HG03135 (cell line): ENCODE data around the gene NLRP1.

Experiments used
- ATAC-seq: cut with Tn5 transposase; IDR thresholded peaks from one replicate; pipeline ENCODE4 v1.9.1; 2021; ENCODE audit warnings: mild to moderate bottlenecking, moderate library complexity; ENCODE audit not compliant: unreplicated experiment

The NLRP1 gene

DNA sequence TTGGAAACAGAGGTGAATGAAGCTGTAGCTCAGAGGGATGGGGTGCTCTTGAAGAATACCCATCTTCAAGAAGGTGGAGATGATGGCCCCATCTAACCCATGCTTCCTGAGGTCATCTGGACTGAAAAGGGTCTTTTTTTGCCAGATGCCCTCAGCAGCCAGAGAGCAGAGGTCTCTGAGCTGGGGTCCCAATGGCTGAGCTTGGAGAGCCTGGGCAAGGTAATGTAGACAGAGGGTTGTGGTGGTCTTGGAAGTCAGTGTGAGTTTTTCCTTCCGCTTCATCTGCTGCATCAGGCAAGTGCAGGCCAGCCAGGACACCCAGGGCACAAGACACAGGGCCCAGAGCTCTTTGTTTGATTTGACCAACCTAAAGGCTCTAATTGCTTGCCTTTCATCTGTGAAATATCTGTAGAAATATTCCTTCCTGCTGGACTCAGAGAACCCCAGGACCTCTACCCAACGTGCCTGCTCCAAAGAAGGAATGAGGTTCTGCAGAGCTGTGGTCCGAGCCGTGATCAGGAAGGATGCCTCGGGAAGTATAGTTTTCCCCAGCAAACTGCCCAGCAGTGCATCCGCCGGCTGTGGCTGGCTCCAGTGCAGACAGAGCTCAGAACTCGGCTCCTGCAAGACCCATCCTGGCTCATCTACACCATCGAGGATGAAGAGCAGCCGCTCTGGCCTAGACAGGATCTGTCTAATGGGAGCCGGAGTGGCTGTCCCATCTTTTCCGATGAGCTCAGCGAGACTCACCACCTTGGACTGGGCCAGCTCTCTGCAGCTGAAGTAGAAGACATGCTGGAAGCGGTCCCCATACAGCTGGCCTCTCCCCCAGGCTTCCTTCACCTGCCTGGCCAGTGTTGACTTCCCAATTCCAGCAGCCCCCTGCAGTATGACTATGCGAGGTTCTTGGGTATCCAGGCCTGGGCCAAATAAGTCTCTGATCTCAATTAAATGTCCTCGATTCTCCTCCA is 25.2 kb downstream of the NLRP1 start:
- ATAC-seq: no peak

DNA sequence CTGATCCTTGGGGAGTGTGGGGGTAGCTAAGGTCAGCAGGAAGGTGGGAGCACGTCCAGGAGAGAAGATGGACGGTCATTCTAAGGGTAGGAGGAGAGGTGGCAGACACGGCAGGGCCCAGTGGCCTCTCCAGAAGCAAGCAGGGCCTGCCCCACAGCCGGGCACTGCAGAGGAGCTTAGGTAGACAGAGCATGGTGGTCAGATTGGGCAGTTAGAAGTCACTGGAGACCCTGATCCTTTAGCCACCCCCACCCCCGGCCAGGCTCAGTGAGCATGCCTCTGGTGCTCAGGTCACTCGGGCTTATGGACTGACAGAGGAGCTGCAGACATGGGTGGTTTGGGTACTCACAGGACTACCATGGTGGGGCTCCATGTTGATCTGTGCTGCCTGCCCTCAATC is 26.3 kb downstream of the NLRP1 start:
- ATAC-seq: no peak

GRCh38 chr17:5557485-5557884 is 26.8 kb downstream of the NLRP1 start:
- ATAC-seq: no peak

DNA sequence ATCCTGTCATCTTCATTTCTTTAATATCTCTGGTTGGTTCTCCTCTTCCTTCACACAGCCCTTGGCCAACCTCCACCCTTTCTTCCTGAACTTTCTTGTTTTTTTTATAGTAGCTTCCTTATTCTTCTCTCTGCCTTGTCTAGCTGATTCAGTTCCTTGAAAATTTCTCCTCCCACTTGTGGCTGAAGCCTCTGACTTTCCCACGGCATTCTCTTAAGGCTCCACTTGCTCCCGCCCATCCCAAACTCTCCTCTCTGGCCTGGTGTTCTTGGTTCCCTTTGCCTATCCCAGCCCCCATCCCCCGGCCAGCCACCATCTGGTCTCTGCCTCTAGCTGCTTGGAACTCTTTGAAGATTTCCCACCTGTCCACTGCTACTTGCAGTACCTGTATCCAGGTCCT is 29.1 kb downstream of the NLRP1 start:
- no peak for ATAC-seq

GRCh38 chr17:5553479-5553878 is 30.8 kb downstream of the NLRP1 start:
- no peak for ATAC-seq

GRCh38 chr17:5552841-5553240 is 31.5 kb downstream of the NLRP1 start:
- no peak for ATAC-seq

DNA sequence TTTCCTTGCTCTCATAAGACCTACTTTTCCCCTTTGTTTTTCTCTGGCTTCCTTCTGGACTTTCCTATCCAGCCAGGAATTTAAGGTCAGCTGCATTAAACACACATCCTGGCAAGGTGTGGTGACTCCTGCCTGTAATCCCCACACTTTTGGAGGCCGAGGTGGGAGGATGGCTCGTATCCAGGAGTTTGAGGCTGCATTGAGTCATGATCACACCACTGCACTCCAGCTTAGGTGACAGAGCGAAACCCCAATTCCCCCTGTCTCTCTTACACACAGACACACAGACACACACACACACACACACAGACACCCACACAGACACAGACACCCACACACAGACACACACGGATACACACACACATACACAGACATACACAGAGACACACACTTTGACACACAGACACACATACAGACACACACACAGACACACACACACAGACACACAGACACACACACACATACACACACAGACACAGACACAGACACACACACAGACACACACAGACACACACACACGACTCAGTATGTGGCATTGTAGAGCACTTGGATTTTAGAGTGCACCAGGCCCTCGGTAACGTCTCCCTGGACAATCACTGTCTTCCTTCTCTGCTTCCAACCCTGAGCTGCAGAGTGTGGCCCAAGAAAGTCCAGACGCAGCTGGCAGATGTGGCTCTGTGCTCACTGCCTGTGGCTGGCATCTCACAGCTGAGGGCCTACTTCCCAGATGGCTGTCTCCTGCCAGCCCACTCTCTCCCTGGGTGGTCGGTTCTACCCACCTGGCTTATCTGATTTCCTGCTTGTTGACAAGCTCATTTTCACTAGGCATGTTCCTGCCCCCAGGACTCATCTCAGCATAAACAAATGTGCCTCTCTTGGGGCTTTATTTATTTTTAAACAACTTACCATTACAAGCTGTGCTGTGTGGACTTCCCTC is 39.0 kb downstream of the NLRP1 start:
- ATAC-seq: no peak

GRCh38 chr17:5544115-5544514 is 40.2 kb downstream of the NLRP1 start:
- ATAC-seq: no peak

DNA sequence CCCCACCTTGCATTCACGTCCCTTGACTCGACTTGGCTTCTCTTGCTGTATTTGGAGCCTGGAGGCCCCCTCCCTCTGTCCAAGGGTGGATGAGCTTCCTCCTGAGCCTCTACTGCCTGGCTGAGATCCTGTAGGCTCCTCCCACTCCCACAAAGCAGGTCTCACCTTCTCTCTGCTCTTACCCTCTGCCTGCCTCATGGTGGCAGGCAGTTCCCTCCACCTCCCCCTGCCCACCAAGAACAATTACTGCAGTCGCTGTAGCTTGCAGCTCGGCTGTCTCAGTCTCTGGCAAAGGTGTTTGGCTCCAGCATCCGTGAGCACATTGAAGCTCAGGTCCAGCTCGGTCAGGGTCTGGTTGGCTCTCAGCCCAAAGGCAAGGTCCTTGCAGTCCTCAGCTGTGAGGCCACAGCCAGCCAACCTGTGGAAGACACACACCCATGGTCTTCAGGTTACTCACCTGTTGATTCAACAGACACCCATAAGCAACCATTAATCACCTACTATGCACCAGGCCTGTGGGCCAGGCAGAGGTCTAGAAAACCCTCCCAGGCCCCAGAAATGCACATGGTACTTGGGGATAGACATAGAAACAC is 42.6 kb downstream of the NLRP1 start:
- ATAC-seq: no peak

- no peak for ATAC-seq
These were observed 44.0 kb downstream of the NLRP1 start for GRCh38 chr17:5540321-5540720.

- ATAC-seq: no peak
These were observed 45.0 kb downstream of the NLRP1 start for GRCh38 chr17:5539286-5539685.

DNA sequence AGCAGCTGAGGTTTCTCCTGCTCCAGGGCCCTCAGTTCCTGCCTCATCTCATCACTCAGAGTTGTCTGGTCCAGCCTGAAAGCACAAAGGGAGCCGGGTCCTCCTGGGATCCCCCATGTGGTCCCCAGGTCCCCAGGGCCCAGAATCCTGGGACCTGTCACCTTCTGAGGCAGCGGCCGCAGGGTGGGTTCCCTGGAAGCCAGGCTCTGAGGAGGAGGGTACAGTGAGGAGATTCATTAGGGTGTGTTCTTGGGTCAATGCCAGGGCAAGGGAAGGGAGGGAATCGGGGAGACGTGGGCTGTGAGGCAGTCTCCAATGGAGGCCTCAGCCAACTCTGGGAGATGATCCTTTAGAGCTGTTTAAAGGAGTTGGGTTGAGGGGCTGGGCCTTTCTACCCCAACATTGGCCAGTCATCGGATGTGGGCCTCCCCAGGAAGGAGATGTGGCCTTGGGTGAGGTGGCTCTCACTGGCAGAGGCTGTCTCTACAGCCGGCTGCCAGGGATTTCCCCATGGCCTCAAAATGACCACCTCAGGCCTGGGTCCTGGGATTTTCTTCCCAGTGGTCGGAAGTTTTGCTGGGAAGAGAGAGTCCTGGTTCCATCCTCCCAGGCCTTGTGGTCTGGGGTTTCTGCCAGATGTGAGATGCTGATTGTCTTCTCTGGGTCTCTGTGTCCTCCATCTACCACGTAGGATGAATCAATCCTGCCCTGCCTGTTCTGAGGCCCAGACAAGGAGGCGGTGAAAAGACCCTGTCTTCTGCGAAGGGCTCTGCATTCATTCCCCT is 47.3 kb downstream of the NLRP1 start:
- ATAC-seq: no peak

DNA sequence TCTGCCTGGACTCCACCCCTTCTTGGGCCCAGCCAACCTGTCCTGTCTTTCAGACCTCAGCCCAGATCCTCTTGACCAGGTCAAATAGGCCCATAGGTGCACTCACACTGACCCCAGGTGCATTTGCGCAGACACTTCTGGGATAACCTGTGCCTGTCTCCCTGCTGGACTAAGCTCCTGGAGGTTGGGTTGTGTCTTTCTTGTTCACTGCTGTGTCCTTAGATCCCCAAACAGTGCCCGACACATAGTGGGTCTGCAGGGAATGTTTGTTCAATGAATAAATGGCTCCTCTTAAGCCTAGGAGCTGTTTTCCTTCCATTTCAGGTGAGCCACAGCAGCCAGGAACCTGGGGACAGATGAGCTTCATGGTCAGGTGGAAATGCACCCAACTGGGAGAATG is 48.9 kb downstream of the NLRP1 start:
- no peak for ATAC-seq

DNA sequence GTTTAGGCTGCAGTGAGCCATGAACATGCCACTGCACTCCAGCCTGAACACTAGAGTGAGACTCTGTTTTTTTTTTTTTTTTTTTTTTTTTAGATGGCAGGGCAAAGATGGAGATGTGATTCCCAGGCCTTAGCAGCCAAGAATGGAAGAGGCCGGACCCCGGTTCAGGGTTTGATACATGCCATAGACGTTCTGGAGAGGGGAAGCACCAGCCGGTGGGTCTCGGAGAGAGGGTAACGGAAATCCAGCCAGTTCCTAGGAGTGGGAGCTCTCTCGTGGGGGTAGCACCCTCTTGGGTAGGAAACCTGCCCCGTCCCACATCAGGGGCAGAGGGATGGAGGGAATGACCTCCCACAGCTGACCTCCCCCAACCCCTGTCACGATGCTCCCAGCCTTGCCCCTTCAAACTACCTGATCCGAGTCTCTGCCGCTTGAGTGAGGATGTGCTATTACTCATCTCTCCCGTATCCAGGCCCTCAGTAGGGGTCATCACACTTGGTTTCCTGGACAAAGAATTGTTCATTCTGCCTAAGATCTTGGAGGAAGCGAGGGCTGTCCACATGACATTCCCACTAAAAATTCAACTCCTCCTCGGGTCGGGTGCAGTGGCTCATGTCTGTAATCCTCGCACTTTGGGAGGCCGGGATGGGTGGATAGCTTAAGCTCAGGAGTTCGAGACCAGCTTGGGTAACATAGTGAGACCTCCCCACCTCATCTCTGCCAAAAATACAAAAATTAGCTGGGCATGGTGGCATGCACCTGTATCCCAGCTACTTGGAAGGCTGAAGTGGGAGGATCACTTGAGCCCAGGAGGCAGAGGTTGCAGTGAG is 50.6 kb downstream of the NLRP1 start:
- no peak for ATAC-seq

DNA sequence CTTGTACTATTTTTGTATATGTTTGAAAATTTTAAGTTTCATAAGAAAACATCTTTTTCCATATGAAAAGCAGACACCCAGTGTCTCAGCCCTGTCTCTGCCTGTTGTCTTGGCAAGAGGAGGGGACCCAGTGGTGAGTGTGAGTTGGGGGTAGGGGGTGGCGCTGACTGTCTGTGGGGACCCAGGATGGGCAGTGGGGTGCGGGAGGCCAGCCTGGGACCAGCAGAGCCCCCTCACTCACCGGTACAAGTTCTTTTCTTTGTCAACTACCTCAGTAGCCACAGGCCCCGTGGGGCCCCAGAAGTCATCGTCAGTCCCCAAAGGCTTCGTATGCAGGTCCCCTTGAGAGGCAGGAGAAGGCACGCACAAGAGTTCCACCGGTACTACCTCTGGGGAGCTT is 51.7 kb downstream of the NLRP1 start:
- ATAC-seq: no peak

DNA sequence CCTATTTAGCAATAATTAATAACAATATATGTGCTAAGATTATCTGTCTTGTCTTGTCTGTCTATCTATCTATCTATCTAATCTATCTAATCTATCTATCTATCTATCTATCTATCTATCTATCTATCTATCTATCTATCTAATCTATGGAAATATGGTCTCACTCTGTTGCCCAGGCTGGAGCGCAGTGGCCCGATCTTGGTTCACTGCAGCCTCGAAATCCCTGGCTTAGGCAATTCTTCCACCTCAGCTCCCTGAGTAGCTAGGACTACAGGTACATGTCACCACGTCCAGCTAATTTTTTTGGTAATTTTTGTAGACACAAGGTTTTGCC is 53.3 kb downstream of the NLRP1 start:
- no peak for ATAC-seq

- no peak for ATAC-seq
These were observed 53.8 kb downstream of the NLRP1 start for GRCh38 chr17:5530265-5531084.

DNA sequence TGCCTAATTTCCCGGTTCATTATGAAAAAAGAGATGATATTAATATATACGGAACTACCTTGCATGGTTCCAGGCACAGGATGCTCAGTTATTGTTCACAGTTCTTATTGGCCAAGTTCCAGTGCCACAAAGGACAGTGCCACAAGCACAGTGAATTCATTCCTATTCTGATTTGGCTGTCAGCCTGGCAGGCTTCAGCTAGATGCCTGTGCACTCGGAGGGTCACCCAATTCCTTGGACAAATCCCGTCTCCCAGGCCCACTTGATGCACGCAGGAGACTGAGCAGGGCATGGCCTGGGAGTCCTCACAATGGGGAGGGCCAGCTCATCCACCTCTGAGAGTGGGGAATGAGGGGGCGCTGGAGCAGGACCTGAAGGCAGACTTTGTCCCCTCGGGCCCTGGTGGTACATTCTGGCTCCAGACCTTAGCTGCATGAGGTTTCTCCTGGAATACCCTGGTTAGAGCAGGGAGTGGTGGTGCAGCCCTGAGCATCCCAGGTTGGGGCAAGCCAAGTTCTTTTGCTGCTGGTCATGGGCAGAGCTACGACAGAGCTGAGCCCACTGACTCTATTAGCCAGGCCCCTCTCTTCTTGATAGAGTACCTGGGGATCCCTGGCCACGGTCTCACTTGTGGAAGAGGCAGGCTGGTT is 56.6 kb downstream of the NLRP1 start:
- no peak for ATAC-seq
